SJCRH30 (cell line): ENCODE measurements around the gene LIMS1. TPM values are rescaled to one million over a fixed set of nuclear protein-coding genes. Genes with fewer than 3 reads are reported as not detected.
"Not testable (repeated sequence)": the region's sequence is repeated elsewhere in the genome, so short reads cannot be mapped to it uniquely, and the experiment has no call there.

Experiments
- DNase-seq, 2 experiments: peaks; one replicate each; pipeline ENCODE4 v3.0.0-alpha.2; 2015 to 2020
- H3K27ac ChIP-seq: fragments of 250-450 bp; sonication (Bioruptor Pico); 2 replicates; pipeline ENCODE4 v1.5.1; 2020; ENCODE audit warnings: mild to moderate bottlenecking, moderate library complexity
- H3K27me3 ChIP-seq: fragments of 250-450 bp; sonication (Bioruptor Pico); 2 replicates; pipeline ENCODE4 v1.5.1; 2020; ENCODE audit warnings: mild to moderate bottlenecking, moderate library complexity
- H3K36me3 ChIP-seq: fragments of 250-450 bp; sonication (Bioruptor Pico); 2 replicates; pipeline ENCODE4 v1.5.1; 2020; ENCODE audit warnings: mild to moderate bottlenecking, moderate library complexity
- H3K4me1 ChIP-seq: fragments of 250-450 bp; sonication (Bioruptor Pico); 2 replicates; pipeline ENCODE4 v1.5.1; 2020; ENCODE audit warnings: mild to moderate bottlenecking, moderate library complexity
- H3K4me3 ChIP-seq: fragments of 250-450 bp; sonication (Bioruptor Pico); 2 replicates; pipeline ENCODE4 v1.5.1; 2020; ENCODE audit warnings: mild to moderate bottlenecking, moderate library complexity
- H3K9me3 ChIP-seq: fragments of 250-450 bp; sonication (Bioruptor Pico); replicated peaks from 2 replicates; pipeline ENCODE4 v1.5.1; 2020; ENCODE audit warnings: mild to moderate bottlenecking, moderate library complexity
- total RNA-seq: library from RNA; depleted of rRNA; stranded (reverse); fragments of >200 nt; shearing (Covaris generic); gene quantifications from 2 replicates; pipeline ENCODE4 v1.2.3, GENCODE V29; 2014

Gene LIMS1
- total RNA-seq, 1 experiment from 2014 or later: 44.0 TPM

- not testable (repeated sequence) for H3K27me3 ChIP-seq, H3K4me3 ChIP-seq, H3K36me3 ChIP-seq, H3K9me3 ChIP-seq, H3K4me1 ChIP-seq
- peak in 1 of 2 experiments; percentile 6 for DNase-seq
- peak overlapping the region; percentile 27; the same call in 1 of the 2 replicates for H3K27ac ChIP-seq
These were observed 127.2 kb downstream of the LIMS1 start for GRCh38 chr2:108661493-108661892.

- peak overlapping the region; percentile 27 for H3K27ac ChIP-seq
- DNase-seq: peak; percentile 69 to 75
- H3K36me3 ChIP-seq, H3K4me3 ChIP-seq, H3K9me3 ChIP-seq, H3K4me1 ChIP-seq, H3K27me3 ChIP-seq: not testable (repeated sequence)
These were observed 127.9 kb downstream of the LIMS1 start for GRCh38 chr2:108662207-108662612.

GRCh38 chr2:108663346-108663745, 129.1 kb downstream of the LIMS1 start:
- not testable (repeated sequence) for H3K27ac ChIP-seq, H3K4me1 ChIP-seq, H3K27me3 ChIP-seq, H3K9me3 ChIP-seq, H3K36me3 ChIP-seq, H3K4me3 ChIP-seq, DNase-seq

- H3K9me3 ChIP-seq, DNase-seq, H3K4me3 ChIP-seq, H3K4me1 ChIP-seq, H3K36me3 ChIP-seq, H3K27me3 ChIP-seq, H3K27ac ChIP-seq: not testable (repeated sequence)
These were observed 129.8 kb downstream of the LIMS1 start for GRCh38 chr2:108664089-108664488.

- H3K36me3 ChIP-seq, DNase-seq: not testable (repeated sequence)
These were observed 130.7 kb downstream of the LIMS1 start for GRCh38 chr2:108664979-108665378.

GRCh38 chr2:108665975-108666374, 131.7 kb downstream of the LIMS1 start:
- not testable (repeated sequence) for H3K27ac ChIP-seq, H3K4me1 ChIP-seq, H3K36me3 ChIP-seq, H3K4me3 ChIP-seq, H3K9me3 ChIP-seq, H3K27me3 ChIP-seq, DNase-seq

More at GRCh38 chr2:108664979-108665378, 130.7 kb downstream of the LIMS1 start:
- not testable (repeated sequence) for H3K27me3 ChIP-seq, H3K9me3 ChIP-seq, H3K4me1 ChIP-seq, H3K27ac ChIP-seq, H3K4me3 ChIP-seq

GRCh38 chr2:108667140-108667539, 132.9 kb downstream of the LIMS1 start:
- H3K27me3 ChIP-seq, H3K4me1 ChIP-seq, DNase-seq, H3K9me3 ChIP-seq, H3K27ac ChIP-seq, H3K36me3 ChIP-seq, H3K4me3 ChIP-seq: not testable (repeated sequence)

GRCh38 chr2:108670282-108670681, 136.0 kb downstream of the LIMS1 start:
- not testable (repeated sequence) for H3K4me1 ChIP-seq, H3K9me3 ChIP-seq, H3K27me3 ChIP-seq, DNase-seq, H3K27ac ChIP-seq, H3K4me3 ChIP-seq, H3K36me3 ChIP-seq

GRCh38 chr2:108672200-108672805, 138.0 kb downstream of the LIMS1 start:
- H3K27me3 ChIP-seq, H3K36me3 ChIP-seq, H3K4me3 ChIP-seq: not testable (repeated sequence)

GRCh38 chr2:108676522-108676921, 142.3 kb downstream of the LIMS1 start:
- not testable (repeated sequence) for H3K27me3 ChIP-seq, H3K36me3 ChIP-seq, H3K27ac ChIP-seq, H3K9me3 ChIP-seq, DNase-seq, H3K4me3 ChIP-seq
- peaks cover 13% of the 10 kb centered on the region for H3K4me1 ChIP-seq

More at GRCh38 chr2:108672200-108672805, 138.0 kb downstream of the LIMS1 start:
- not testable (repeated sequence) for H3K27ac ChIP-seq, H3K9me3 ChIP-seq, DNase-seq, H3K4me1 ChIP-seq

- H3K4me3 ChIP-seq, DNase-seq, H3K9me3 ChIP-seq, H3K36me3 ChIP-seq, H3K27me3 ChIP-seq: not testable (repeated sequence)
- Histone ChIP-seq H3K27ac (peak overlapping the region; percentile 86; the same call in 1 of the 2 replicates), H3K4me1 (peaks cover 13% of the 10 kb centered on the region)
These were observed 143.0 kb downstream of the LIMS1 start for GRCh38 chr2:108677239-108677744.

GRCh38 chr2:108678198-108678651, 144.0 kb downstream of the LIMS1 start:
- peak overlapping the region; percentile 17; the same call in 1 of the 2 replicates for H3K4me3 ChIP-seq
- H3K4me1 ChIP-seq: peaks cover 13% of the 10 kb centered on the region
- H3K27me3 ChIP-seq, H3K9me3 ChIP-seq, H3K36me3 ChIP-seq: not testable (repeated sequence)
- DNase-seq: peak; percentile 58 to 79
- H3K27ac ChIP-seq: peak overlapping the region; percentile 86

GRCh38 chr2:108680805-108681204, 146.5 kb downstream of the LIMS1 start:
- not testable (repeated sequence) for DNase-seq, H3K27me3 ChIP-seq, H3K9me3 ChIP-seq, H3K27ac ChIP-seq, H3K4me3 ChIP-seq
- Histone ChIP-seq H3K4me1 (peaks cover 13% of the 10 kb centered on the region), H3K36me3 (peaks cover 20% of the 10 kb centered on the region)

GRCh38 chr2:108688818-108689756, 154.8 kb downstream of the LIMS1 start:
- not testable (repeated sequence) for H3K4me3 ChIP-seq, H3K4me1 ChIP-seq, DNase-seq, H3K27me3 ChIP-seq, H3K27ac ChIP-seq, H3K9me3 ChIP-seq
- peaks cover 13% of the 10 kb centered on the region for H3K36me3 ChIP-seq

GRCh38 chr2:108690001-108690400, 155.7 kb downstream of the LIMS1 start:
- H3K4me3 ChIP-seq, H3K4me1 ChIP-seq, DNase-seq, H3K27me3 ChIP-seq, H3K36me3 ChIP-seq, H3K9me3 ChIP-seq, H3K27ac ChIP-seq: not testable (repeated sequence)
